ENCODE data around the gene TOMM40. TPM values are rescaled to one million over a fixed set of nuclear protein-coding genes. Genes with fewer than 3 reads are reported as not detected.

The TOMM40 gene
- total and polyA plus RNA-seq, 2 of the 13 experiments (the other 11 are each of a cell fraction or from before 2014, with no cell fraction given), result 72.0 to 110 TPM

- TF ChIP-seq ZHX2 (IDR thresholded peaks at IDR 0.05; ENCODE audit: low read depth) (no peak), ZHX2 (CRISPR knock-in tag; IDR thresholded peaks at IDR 0.05; ENCODE audit: borderline replicate concordance) (no peak), ZC3H13 (CRISPR knock-in tag; IDR thresholded peaks at IDR 0.05) (0 out of 2 replicates have a peak, but pooled peaks have one; percentile 30), MAFF (IDR thresholded peaks at IDR 0.05; ENCODE audit: low read depth, low read length) (no peak), HDAC1 (CRISPR knock-in tag; IDR thresholded peaks at IDR 0.05) (peak; percentile 59), ZNF350 (CRISPR knock-in tag; IDR thresholded peaks at IDR 0.05; ENCODE audit: borderline replicate concordance, low read depth) (no peak), MEIS2 (CRISPR knock-in tag; IDR thresholded peaks at IDR 0.05) (no peak), ATF7-NPFF (CRISPR knock-in tag; IDR thresholded peaks at IDR 0.05; ENCODE audit: low read depth) (peak; percentile 36), ARNT (IDR thresholded peaks at IDR 0.05) (no peak), HOXA3 (CRISPR knock-in tag; IDR thresholded peaks at IDR 0.05) (no peak), ZNF160 (CRISPR knock-in tag; IDR thresholded peaks at IDR 0.05) (no peak), SALL1 (CRISPR knock-in tag; IDR thresholded peaks at IDR 0.05) (no peak), HMGXB4 (CRISPR knock-in tag; IDR thresholded peaks at IDR 0.05; ENCODE audit: borderline replicate concordance in 1 of 2, low read depth in 1 of 2) (0 out of 4 replicates have a peak, but pooled peaks of 1 of the 2 experiments have one; percentile 13), ZNF629 (CRISPR knock-in tag; conservative IDR thresholded peaks at IDR 0.05) (no peak), ZNF841 (CRISPR knock-in tag; IDR thresholded peaks at IDR 0.05; ENCODE audit: borderline replicate concordance) (no peak), ZNF101 (CRISPR knock-in tag; IDR thresholded peaks at IDR 0.05; ENCODE audit: borderline replicate concordance, low read depth) (no peak), TBX2 (CRISPR knock-in tag; IDR thresholded peaks at IDR 0.05; ENCODE audit: borderline replicate concordance) (peak; percentile 7; the same call in 1 of the 2 replicates), NFYC (CRISPR knock-in tag; IDR thresholded peaks at IDR 0.05) (peak; percentile 89), ZBTB2 (CRISPR knock-in tag; IDR thresholded peaks at IDR 0.05; ENCODE audit: low read depth) (peak; percentile 89), ZMYM4 (CRISPR knock-in tag; IDR thresholded peaks at IDR 0.05) (no peak)
Observed at GRCh38 chr19:44891016-44891882, at the start of gene TOMM40 (continued).

Data from HepG2 (cell line).